OCI-LY7 (cell line): ENCODE measurements around the gene DTX1.

ENCODE experiments used
- CTCF ChIP-seq: fragments of 200-600 bp; sonication (generic); conservative IDR thresholded peaks from 2 replicates; pipeline ENCODE4 v1.5.1; 2014; ENCODE audit warnings: mild to moderate bottlenecking, antibody characterized with exemption, low read length, moderate library complexity, mixed read lengths
- EZH2phosphoT487 ChIP-seq: fragments of 200-600 bp; sonication (generic); IDR thresholded peaks from 2 replicates; pipeline ENCODE4 v1.6.1; 2018; ENCODE audit warnings: low read depth, borderline replicate concordance, mild to moderate bottlenecking, mixed run types, antibody characterized with exemption, low read length, moderate library complexity, mixed read lengths

GRCh38 chr12:113119980-113120669, 63.6 kb downstream of the DTX1 start:
- TF ChIP-seq CTCF (no peak), EZH2phosphoT487 (no peak)
